B cell (primary cell): ENCODE measurements around the gene ABCC5. TPM values are rescaled to one million over a fixed set of nuclear protein-coding genes. Genes with fewer than 3 reads are reported as not detected.

ENCODE experiments used
- ATAC-seq: fragments of 200-7000 bp; cut with Tn5 transposase; one replicate; pipeline ENCODE4 v1.10.0; 2021; ENCODE audit warnings: low read depth, mild to moderate bottlenecking, moderate number of reproducible peaks, moderate library complexity
- CTCF ChIA-PET: fragments of 350-600 bp; sonication (Branson Sonifier 250); formaldehyde crosslinking; loops from one replicate; lab custom pipeline; 2021; ENCODE audit warnings: antibody characterized with exemption, inconsistent platforms; lab: Charles Lee
- POLR2A ChIA-PET: fragments of 350-600 bp; sonication (Branson Sonifier 250); formaldehyde crosslinking; loops from one replicate; lab custom pipeline; 2021; ENCODE audit warnings: antibody characterized with exemption; lab: Charles Lee
- DNase-seq: peaks from one replicate; pipeline ENCODE4 v3.0.0; 2013
- H2AFZ ChIP-seq: 2 replicates; pipeline ENCODE4 v1.6.1; 2012; ENCODE audit warnings: mild to moderate bottlenecking, low read depth, low read length; ENCODE audit not compliant: insufficient read depth, poor library complexity, severe bottlenecking
- H3K27ac ChIP-seq, 2 donors: 1 replicate in 1 of 2; 2 replicates in 1 of 2; pipeline ENCODE4 v1.5.1; 2012 to 2013; ENCODE audit warnings: low read length in 2 of 2, mild to moderate bottlenecking in 2 of 2, moderate library complexity in 1 of 2
- H3K27me3 ChIP-seq, 4 experiments: fragments of 200-600 bp in 1 of 4; sonication (generic) in 1 of 4; replicated peaks in 1 of 4; 1 replicate in 2 of 4; 2 replicates in 2 of 4; pipeline versions ENCODE4 v1.6.1 to v1.7.0; 2013 to 2016; ENCODE audit warnings: low read length in 3 of 4, mild to moderate bottlenecking in 2 of 4, mixed read lengths in 1 of 4, moderate library complexity in 1 of 4; ENCODE audit not compliant: insufficient read depth in 4 of 4, control insufficient read depth in 3 of 4; ENCODE audit errors: control extremely low read depth in 1 of 4
- H3K36me3 ChIP-seq, 2 experiments: replicated peaks in 1 of 2; 1 replicate in 1 of 2; 2 replicates in 1 of 2; pipeline versions ENCODE4 v1.6.1 to v1.7.1; 2013; ENCODE audit warnings: low read length in 1 of 2; ENCODE audit not compliant: insufficient read depth in 2 of 2, control insufficient read depth in 1 of 2; ENCODE audit errors: control extremely low read depth in 1 of 2, extremely low read depth in 1 of 2
- H3K4me1 ChIP-seq, 2 donors: fragments of 200-600 bp in 1 of 2; sonication (generic) in 1 of 2; 1 replicate in 1 of 2; 2 replicates in 1 of 2; pipeline versions ENCODE4 v1.5.1 to v1.6.1; 2013 to 2017; ENCODE audit warnings: low read length in 2 of 2; ENCODE audit not compliant: control insufficient read depth in 2 of 2, insufficient read depth in 2 of 2
- H3K4me2 ChIP-seq: replicated peaks from 2 replicates; pipeline ENCODE3; 2012; ENCODE audit warnings: mild to moderate bottlenecking, low read depth, low read length; ENCODE audit not compliant: poor library complexity, severe bottlenecking
- H3K4me3 ChIP-seq, 5 experiments: fragments of 200-600 bp in 1 of 5; sonication (generic) in 1 of 5; 1 replicate in 3 of 5; 2 replicates in 2 of 5; pipeline versions ENCODE4 v1.5.1 to v1.7.0; 2011 to 2016; ENCODE audit warnings: low read length in 4 of 5, mild to moderate bottlenecking in 4 of 5, low read depth in 2 of 5, control low read depth in 1 of 5, moderate library complexity in 1 of 5; ENCODE audit not compliant: insufficient read depth in 1 of 5; ENCODE audit errors: control extremely low read depth in 1 of 5, extremely low read depth in 1 of 5
- H3K79me2 ChIP-seq: fragments of 200-600 bp; sonication (generic); one replicate; pipeline ENCODE4 v1.6.0; 2016; ENCODE audit warnings: low read length; ENCODE audit not compliant: control insufficient read depth, insufficient read depth
- H3K9ac ChIP-seq: fragments of 200-600 bp; sonication (generic); 2 replicates; pipeline ENCODE4 v1.6.1; 2017; ENCODE audit warnings: mild to moderate bottlenecking, low read length, moderate library complexity
- H3K9me3 ChIP-seq, 3 donors: one replicate each; pipeline versions ENCODE4 v1.6.1 to v1.7.1; 2013; ENCODE audit warnings: low read length in 2 of 3; ENCODE audit not compliant: control insufficient read depth in 2 of 3, insufficient read depth in 1 of 3; ENCODE audit errors: control extremely low read depth in 1 of 3
- H4K20me1 ChIP-seq: 2 replicates; pipeline ENCODE4 v1.6.0; 2012; ENCODE audit warnings: mild to moderate bottlenecking, low read length; ENCODE audit not compliant: insufficient read depth, control insufficient read depth, poor library complexity, severe bottlenecking
- H3K27ac Mint-ChIP-seq: one replicate; pipeline ENCODE4 v1.8.0; 2021; ENCODE audit warnings: mixed read lengths
- H3K27me3 Mint-ChIP-seq: one replicate; pipeline ENCODE4 v1.8.0; 2021; ENCODE audit warnings: mixed read lengths
- H3K4me1 Mint-ChIP-seq: one replicate; pipeline ENCODE4 v1.8.0; 2021; ENCODE audit warnings: mixed read lengths
- H3K4me3 Mint-ChIP-seq: one replicate; pipeline ENCODE4 v1.8.0; 2021; ENCODE audit warnings: mixed read lengths
- H3K9me3 Mint-ChIP-seq: one replicate; pipeline ENCODE4 v1.8.0; 2022; ENCODE audit warnings: mixed read lengths; ENCODE audit not compliant: insufficient read depth
- EZH2 ChIP-seq: IDR thresholded peaks from 2 replicates; pipeline ENCODE4 v1.6.1; 2012; ENCODE audit warnings: borderline replicate concordance, low read depth, mild to moderate bottlenecking, moderate library complexity, low read length; ENCODE audit not compliant: insufficient read depth, poor library complexity, severe bottlenecking
- WGBS: methylation state at CpG from one replicate; pipeline ENCODE4 v1.1.5; 2013; ENCODE audit warnings: missing lambda C conversion rate; ENCODE audit not compliant: insufficient coverage; 5-methylcytosine and 5-hydroxymethylcytosine counted together
- intact Hi-C: fragments of 100-400 bp; cut with micrococcal nuclease; formaldehyde crosslinking; loops from one replicate; pipeline ENCODE4 v1.10.0; 2022
- polyA plus RNA-seq: library from polyadenylated mRNA; depleted of rRNA; stranded (reverse); fragments of >200 nt; gene quantifications from 2 replicates; pipeline ENCODE4 v1.2.3, GENCODE V29; 2012
- total RNA-seq, 2 donors: library from RNA; stranded (reverse); fragments of 120-200 nt in 1 of 2; gene quantifications; 1 replicate in 1 of 2; 2 replicates in 1 of 2; pipeline versions ENCODE4 v1.2.3 to v1.2.4, GENCODE V29; 2013 to 2022
- TF ChIP-seq, protein P1 (sequence below): fragments of 200-600 bp; IDR thresholded peaks from one replicate; pipeline ENCODE4 v1.8.0; 2022; ENCODE audit warnings: antibody characterized with exemption, mild to moderate bottlenecking

ABCC5 gene
- total and polyA plus RNA-seq, 2 donors (not counting 1 experiment from before 2014, with no cell fraction given), result 13.4 to 29.5 TPM

DNA sequence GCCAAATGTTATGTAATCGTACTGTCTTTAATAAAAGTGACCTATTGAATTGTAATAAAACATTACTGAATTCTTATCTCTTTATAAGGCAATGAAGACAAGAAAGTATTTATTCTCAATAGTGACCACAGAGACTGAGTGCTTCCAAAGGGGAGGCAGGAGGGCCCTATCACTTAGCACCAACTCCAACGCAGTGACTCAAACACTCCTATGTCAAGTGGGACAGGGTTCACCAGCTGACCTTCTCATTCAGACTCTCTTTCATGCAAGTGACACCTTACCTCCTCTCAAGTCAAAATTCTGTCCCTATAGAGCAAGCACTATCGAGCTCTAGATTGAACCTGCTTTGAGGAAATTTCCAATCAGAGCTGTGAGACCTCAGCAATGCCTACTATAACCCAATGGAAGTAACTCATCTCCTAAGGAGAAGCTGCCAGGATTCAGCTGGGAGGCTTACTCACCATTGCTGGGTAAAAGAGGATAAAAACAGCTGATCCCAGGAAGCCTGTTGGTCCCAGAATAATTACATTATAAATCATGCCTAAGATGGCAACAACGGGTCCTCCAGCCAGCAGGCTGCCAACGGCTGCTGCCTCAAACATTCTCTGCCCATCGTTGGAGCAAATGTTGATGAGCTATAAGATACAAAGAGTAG lies 35.6 kb downstream of the ABCC5 start:
- Histone ChIP-seq H3K27ac (no peak overlapping the region), H3K4me3 (no peak overlapping the region), H3K9ac (no peak overlapping the region), H3K27me3 (no peaks in the 10 kb centered on the region), H2AFZ (no peak overlapping the region), H3K9me3 (no peaks in the 10 kb centered on the region), H3K36me3 (peaks cover 0 to 19% of the 10 kb centered on the region in 2 experiments), H3K4me2 (no peak overlapping the region), H3K4me1 (no peaks in the 10 kb centered on the region), H4K20me1 (no peaks in the 10 kb centered on the region), H3K79me2 (no peaks in the 10 kb centered on the region)
- no peaks in the 10 kb centered on the region for H3K4me1 Mint-ChIP-seq
- CTCF ChIA-PET, result interaction anchor here (0.8 kb wide), 1 partner anchor 87 kb away, joined by 3 read pairs; no protein-coding TSS in a partner anchor
- POLR2A ChIA-PET, result no interaction called here
- no peaks in the 10 kb centered on the region for H3K27me3 Mint-ChIP-seq
- no peaks in the 10 kb centered on the region for H3K9me3 Mint-ChIP-seq
- H3K27ac Mint-ChIP-seq, result no peak overlapping the region
- no peak overlapping the region for H3K4me3 Mint-ChIP-seq
- DNase-seq (no peak), ATAC-seq (no peak)
- TF ChIP-seq, protein P1, sequence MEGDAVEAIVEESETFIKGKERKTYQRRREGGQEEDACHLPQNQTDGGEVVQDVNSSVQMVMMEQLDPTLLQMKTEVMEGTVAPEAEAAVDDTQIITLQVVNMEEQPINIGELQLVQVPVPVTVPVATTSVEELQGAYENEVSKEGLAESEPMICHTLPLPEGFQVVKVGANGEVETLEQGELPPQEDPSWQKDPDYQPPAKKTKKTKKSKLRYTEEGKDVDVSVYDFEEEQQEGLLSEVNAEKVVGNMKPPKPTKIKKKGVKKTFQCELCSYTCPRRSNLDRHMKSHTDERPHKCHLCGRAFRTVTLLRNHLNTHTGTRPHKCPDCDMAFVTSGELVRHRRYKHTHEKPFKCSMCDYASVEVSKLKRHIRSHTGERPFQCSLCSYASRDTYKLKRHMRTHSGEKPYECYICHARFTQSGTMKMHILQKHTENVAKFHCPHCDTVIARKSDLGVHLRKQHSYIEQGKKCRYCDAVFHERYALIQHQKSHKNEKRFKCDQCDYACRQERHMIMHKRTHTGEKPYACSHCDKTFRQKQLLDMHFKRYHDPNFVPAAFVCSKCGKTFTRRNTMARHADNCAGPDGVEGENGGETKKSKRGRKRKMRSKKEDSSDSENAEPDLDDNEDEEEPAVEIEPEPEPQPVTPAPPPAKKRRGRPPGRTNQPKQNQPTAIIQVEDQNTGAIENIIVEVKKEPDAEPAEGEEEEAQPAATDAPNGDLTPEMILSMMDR, result no peak
- TF ChIP-seq EZH2, result no peak
- whole genome bisulfite sequencing, result 96% methylated on average over 4 of the region's 6 CpGs
- intact Hi-C loops, result no loop called here

DNA sequence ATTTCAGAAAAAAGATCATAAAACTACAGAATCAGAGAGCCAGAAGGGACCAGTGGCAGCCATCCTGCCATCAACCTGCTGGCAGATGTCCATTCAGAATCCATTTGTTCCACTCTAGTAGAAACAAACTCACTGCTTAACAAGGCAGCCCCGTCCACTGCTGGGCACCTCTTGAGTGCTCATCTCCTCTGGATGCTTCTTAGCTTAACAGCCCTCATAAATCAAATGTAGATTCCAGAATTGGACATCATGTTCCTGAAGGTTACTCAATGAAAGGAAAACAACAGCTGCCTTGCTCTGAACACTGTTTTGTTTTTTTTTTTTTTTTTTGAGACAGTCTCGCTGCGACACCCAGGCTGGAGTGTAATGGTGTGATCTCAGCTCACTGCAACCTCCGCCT lies 37.3 kb downstream of the ABCC5 start:
- intact Hi-C loops, result no loop called here
- Histone ChIP-seq H3K27ac (no peak overlapping the region), H3K4me1 (no peaks in the 10 kb centered on the region), H3K36me3 (peaks cover 0 to 14% of the 10 kb centered on the region in 2 experiments), H3K27me3 (no peaks in the 10 kb centered on the region), H3K9ac (no peak overlapping the region), H3K79me2 (no peaks in the 10 kb centered on the region), H4K20me1 (no peaks in the 10 kb centered on the region), H3K4me3 (no peak overlapping the region), H3K4me2 (no peak overlapping the region), H2AFZ (no peak overlapping the region), H3K9me3 (no peaks in the 10 kb centered on the region)
- ChIA-PET CTCF (no interaction called here), POLR2A (no interaction called here)
- no peaks in the 10 kb centered on the region for H3K27me3 Mint-ChIP-seq
- H3K27ac Mint-ChIP-seq, result no peak overlapping the region
- H3K9me3 Mint-ChIP-seq, result no peaks in the 10 kb centered on the region
- ATAC-seq, result no peak
- TF ChIP-seq, protein P1, result no peak
- no peak for TF ChIP-seq EZH2
- no peak overlapping the region for H3K4me3 Mint-ChIP-seq
- no peak for DNase-seq
- 88% methylated on average over 1 of the region's 4 CpGs for WGBS
- no peaks in the 10 kb centered on the region for H3K4me1 Mint-ChIP-seq
